C1 segment of cervical spinal cord (tissue), 14 donors: Measurements from ENCODE around the gene RNF145.
A peak's percentile ranks its signal among the peaks of the same experiment; 100 is the strongest.
"Not testable (repeated sequence)": the region's sequence is repeated elsewhere in the genome, so short reads cannot be mapped to it uniquely, and the experiment has no call there.

Experiments
- DNase-seq, 14 donors: peaks; one replicate each; lab custom pipeline; 2025; lab: John Stamatoyannopoulos, UW

The RNF145 gene

GRCh38 chr5:159158553-159159091 lies 50.7 kb downstream of the RNF145 start:
- DNase-seq, result not testable (repeated sequence)

GRCh38 chr5:159157552-159157951 lies 51.8 kb downstream of the RNF145 start:
- no peak for DNase-seq

GRCh38 chr5:159156426-159157238 lies 52.7 kb downstream of the RNF145 start:
- peak in 2 of 14 donors; percentile 5 to 47 for DNase-seq

DNA sequence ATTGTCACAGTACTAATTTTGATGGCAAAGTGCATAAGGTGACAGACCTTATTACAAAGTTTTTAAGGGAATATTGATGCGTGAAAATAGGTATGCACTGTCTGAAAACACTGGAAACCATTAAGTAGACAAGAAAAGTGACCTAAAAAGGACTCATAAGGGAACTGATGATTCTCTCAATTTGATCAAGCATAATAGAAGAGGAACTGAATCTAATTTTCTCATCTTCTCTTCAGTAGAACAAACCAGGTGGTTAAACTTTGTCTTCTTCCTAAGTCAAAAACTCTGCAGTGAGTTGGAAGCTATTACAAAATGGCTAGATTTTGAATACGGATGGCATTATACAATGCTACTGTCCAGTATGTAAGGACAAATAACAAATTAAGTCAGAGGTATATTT lies 53.4 kb downstream of the RNF145 start:
- no peak for DNase-seq

- DNase-seq, result no peak
These were observed 56.5 kb downstream of the RNF145 start for GRCh38 chr5:159152876-159153275.

- DNase-seq, result no peak
These were observed 60.3 kb downstream of the RNF145 start for GRCh38 chr5:159149085-159149484.

DNA sequence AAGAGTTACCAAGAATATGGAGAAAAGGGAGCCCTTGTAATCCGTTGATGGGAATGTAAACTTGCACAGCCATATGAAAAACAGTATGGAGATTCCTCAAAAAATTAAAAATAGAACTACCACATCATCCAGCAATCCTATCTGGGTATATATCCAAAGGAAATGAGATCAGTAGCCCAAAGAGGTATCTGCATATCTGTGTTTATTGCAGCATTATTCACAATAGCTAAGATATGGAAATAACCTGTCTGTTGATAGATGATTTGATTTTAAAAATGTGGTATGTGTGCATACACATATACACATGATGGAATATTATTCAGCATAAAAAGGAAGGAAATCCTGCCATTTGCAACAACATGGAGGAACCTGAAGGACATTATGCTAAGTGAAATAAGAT lies 61.4 kb downstream of the RNF145 start:
- no peak for DNase-seq

- no peak for DNase-seq
These were observed 62.5 kb downstream of the RNF145 start for GRCh38 chr5:159146839-159147238.

GRCh38 chr5:159145160-159145559 lies 64.2 kb downstream of the RNF145 start:
- DNase-seq, result not testable (repeated sequence)

GRCh38 chr5:159139802-159140201 lies 69.6 kb downstream of the RNF145 start:
- no peak for DNase-seq

- DNase-seq, result no peak
These were observed 73.3 kb downstream of the RNF145 start for GRCh38 chr5:159135896-159136531.

GRCh38 chr5:159133041-159133741 lies 76.2 kb downstream of the RNF145 start:
- DNase-seq, result peak in 2 of 14 donors; percentile 1 to 9

DNA sequence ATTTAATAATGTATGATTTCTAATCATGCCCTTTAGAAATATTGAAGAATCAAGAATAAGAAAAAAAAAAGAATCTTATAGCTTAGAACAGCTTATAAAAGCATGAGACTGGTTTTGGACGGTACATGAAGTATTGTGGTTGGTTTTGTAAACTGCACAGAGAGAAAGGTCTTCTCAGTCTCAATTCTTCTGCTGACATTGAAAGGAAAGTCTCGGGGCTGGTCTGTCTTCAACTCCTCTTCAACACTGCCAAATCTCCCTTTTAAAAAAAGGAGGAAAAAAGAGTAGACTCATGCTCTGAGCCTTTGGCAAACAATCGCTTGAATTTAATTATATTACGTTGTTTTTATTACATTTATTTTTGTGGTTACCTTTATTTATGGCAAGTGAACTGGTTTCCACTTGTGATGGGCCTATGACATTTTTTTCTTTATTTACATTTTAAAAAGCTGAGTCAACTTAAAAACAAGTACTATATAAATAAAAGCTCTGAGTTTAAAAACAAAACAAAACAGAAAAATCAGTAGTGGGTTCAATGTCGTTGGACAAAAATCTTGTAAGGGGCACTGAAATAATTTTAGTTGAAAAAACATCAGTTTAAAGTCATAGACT lies 76.8 kb downstream of the RNF145 start:
- no peak for DNase-seq

DNA sequence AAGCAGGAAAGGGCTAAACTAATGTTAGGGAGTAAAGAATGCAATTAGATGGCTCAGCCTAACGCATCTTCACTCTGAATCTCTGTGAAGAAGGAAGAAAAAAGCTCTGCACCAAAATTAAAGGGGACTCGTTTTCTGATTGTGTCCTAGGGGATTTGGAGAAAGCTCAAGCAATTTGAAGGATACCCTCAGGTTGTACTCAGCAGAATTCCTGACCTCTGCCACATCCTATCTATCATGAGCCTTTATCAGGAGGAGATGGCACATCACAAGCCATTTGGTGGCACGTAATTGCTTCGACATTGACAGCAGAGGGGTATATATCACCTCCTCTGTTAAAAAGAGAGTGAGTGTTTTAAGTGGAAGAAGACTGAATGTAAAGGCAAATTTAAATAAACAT lies 77.4 kb downstream of the RNF145 start:
- no peak for DNase-seq

DNA sequence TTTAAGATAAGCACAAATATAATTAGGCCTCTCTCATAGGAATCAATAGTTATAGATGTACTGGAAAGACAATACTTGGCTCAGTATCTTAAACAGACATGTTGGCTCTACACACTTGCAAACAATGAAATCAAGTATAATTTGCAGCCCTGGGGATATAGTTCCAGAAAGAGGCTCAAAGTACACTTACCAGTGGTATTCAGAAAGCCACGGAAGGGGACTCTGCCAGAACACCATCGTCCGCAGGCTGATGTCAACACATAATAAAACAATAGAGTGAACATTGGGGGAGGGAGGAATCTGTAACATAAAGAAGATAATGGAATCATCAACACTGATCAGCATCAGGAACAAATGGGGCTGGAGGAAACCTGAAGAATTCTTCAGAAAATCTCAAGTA lies 78.5 kb downstream of the RNF145 start:
- no peak for DNase-seq

GRCh38 chr5:159128070-159128541 lies 81.2 kb downstream of the RNF145 start:
- no peak for DNase-seq

DNA sequence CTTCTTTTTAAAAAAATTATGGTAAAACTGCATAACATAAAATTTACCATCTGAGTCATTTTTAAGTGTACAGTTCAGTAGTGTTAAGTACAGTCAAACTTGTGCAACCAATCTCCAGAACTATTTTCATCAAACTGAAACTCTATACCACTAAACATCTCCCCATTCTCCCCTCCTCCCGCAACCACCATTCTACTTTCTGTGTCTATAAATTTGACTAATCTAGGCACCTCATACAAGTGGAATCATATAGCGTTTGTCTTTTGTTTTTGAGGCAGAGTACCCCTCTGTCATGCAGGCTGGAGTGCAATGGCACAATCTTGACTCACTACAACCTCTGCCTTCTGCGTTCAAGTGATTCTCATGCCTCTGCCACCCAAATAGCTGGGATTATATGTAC lies 85.7 kb downstream of the RNF145 start:
- DNase-seq, result no peak

DNA sequence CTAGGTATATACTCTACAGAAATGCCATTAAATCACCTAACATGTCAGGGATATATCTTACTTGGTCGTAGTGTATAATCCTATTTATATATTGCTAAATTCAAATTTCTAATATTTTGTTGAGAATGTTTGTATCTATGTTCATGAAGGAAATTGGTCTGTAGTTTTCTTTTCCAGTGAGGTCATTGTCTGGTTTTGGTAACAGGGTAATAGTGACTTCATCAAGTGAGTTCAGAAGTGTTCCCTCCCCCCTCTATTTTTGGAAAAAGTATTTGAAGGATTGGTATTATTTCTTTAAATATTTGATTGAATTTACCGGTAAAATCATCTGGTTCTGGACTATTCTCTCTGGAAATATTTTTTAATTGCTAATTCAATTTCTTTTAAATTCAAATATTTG lies 86.2 kb downstream of the RNF145 start:
- no peak for DNase-seq

DNA sequence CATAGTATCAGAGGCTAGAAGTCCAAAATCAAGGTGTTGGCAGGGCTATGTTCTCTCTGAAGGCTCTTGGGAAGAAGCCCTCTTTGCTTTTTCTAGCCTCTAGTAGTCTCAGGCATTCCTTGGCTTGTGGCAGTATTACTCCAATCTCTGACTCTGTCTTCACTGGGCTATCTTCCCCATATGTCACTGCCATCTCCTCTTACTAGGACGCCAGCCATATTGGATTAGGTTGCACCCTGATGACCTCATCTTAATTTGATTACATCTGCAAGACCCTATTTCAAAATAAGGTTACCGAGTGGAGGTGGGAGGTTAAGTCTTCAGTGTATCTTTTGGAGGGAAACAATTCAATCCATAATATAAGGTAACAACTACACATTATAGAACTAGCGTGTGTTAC lies 88.3 kb downstream of the RNF145 start:
- no peak for DNase-seq

DNA sequence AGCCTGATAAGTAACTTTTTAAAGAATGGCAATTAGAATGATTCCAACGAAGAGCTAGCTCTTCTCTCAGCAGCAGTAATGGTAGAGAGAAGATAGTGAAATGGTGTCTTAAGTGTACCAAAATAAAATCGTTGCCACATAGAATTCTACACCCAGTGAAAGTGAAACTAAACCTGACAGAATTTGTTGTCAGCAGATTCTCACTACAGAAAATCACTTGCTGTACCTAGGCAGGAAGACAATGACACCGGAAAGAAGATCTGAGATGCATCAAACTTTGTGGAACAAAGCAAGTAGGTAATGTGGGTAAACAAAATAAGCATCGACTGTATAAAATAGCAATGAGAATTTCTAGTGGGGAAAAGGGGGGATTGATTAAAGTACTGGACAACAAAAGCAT lies 88.9 kb downstream of the RNF145 start:
- no peak for DNase-seq

DNA sequence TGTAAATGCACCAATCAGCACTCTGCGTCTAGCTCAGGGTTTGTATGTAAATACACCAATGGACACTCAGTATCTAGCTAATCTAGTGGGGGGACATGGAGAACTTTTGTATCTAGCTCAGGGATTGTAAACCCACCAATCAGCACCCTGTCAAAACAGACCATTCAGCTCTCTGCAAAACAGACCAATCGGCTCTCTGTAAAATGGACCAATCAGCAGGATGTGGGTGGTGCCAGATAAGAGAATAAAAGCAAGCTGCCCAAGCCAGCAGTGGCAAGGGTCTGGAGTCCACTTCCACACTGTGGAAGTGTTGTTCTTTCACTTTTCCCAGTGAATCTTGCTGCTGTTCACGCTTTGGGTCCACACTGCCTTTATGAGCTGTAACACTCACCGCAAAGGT lies 89.5 kb downstream of the RNF145 start:
- DNase-seq, result not testable (repeated sequence)
